ENCODE data around the gene YARS1. TPM values are rescaled to one million over a fixed set of nuclear protein-coding genes. Genes with fewer than 3 reads are reported as not detected.

The YARS1 gene
- total and polyA plus RNA-seq, 4 donors = 31.6 to 94.0 (median 52.6) TPM

GRCh38 chr1:32865639-32866405 is 48.7 kb upstream of the YARS1 start:
- no peaks in the 10 kb centered on the region for H3K27me3 ChIP-seq (ENCODE audit: control insufficient read depth in 4 of 4, insufficient read depth in 4 of 4, low read length in 3 of 4)
- no peak for TF ChIP-seq JUND (IDR thresholded peaks at IDR 0.05)
- peak in 1 of 2 donors; percentile 57 for TF ChIP-seq RXRA (IDR thresholded peaks at IDR 0.05)
- no peak for TF ChIP-seq MAX (IDR thresholded peaks at IDR 0.05)
- H3K9me3 ChIP-seq (ENCODE audit: control insufficient read depth in 4 of 4, low read length in 3 of 4) = no peaks in the 10 kb centered on the region
- 41% methylated on average over 3 of the region's 3 CpGs for WGBS
- DNase-seq (ENCODE audit: low spot score) = no peak
- H3K9ac ChIP-seq (ENCODE audit: low read depth in 1 of 2, low read length in 2 of 2) = no peak overlapping the region
- peak overlapping the region; percentile 92 to 95 for H3K27ac ChIP-seq (ENCODE audit: low read depth in 1 of 2, low read length in 2 of 2)
- H3K4me3 ChIP-seq (ENCODE audit: low read depth in 1 of 3, low read length in 3 of 3) = no peak overlapping the region
- H3K4me1 ChIP-seq (ENCODE audit: control insufficient read depth in 4 of 4, insufficient read depth in 4 of 4, low read length in 3 of 4) = peaks cover 6 to 39% (median 34%) of the 10 kb centered on the region in 4 donors
- H3K36me3 ChIP-seq (ENCODE audit: control insufficient read depth in 4 of 4, insufficient read depth in 3 of 4, low read depth in 1 of 4, low read length in 3 of 4) = peaks cover 0 to 8% (median 3%) of the 10 kb centered on the region in 4 donors

GRCh38 chr1:32864375-32865019 is 47.3 kb upstream of the YARS1 start:
- TF ChIP-seq ATF3 (IDR thresholded peaks at IDR 0.05) (peak; percentile 90), REST (IDR thresholded peaks at IDR 0.05) (peak; percentile 36), YY1 (IDR thresholded peaks at IDR 0.05) (peak; percentile 57), ZBTB33 (IDR thresholded peaks at IDR 0.05) (peak; percentile 47), JUND (IDR thresholded peaks at IDR 0.05) (peak; percentile 89 to 91), TAF1 (conservative IDR thresholded peaks at IDR 0.05) (no peak), FOXA1 (IDR thresholded peaks at IDR 0.05) (peak; percentile 52), MAX (IDR thresholded peaks at IDR 0.05) (peak; percentile 33), HNF4A (conservative IDR thresholded peaks at IDR 0.05) (peak; percentile 58 to 67), RXRA (IDR thresholded peaks at IDR 0.05) (peak; percentile 97 to 98), SP1 (IDR thresholded peaks at IDR 0.05) (peak; percentile 78), NR2F2 (IDR thresholded peaks at IDR 0.05) (no peak), GABPA (IDR thresholded peaks at IDR 0.05 in 1 of 2, conservative IDR thresholded peaks at IDR 0.05 in 1 of 2) (no peak), RAD21 (IDR thresholded peaks at IDR 0.05) (peak; percentile 13 to 30), HNF4G (IDR thresholded peaks at IDR 0.05) (no peak), FOXA2 (IDR thresholded peaks at IDR 0.05) (peak; percentile 72)
- 36% methylated on average over 8 of the region's 8 CpGs for WGBS
- Histone ChIP-seq H3K9ac (ENCODE audit: low read depth in 1 of 2, low read length in 2 of 2) (peak overlapping the region in 1 of 2 donors; percentile 41), H3K4me3 (ENCODE audit: low read depth in 1 of 3, low read length in 3 of 3) (peak overlapping the region in 1 of 3 donors; percentile 25), H3K27me3 (ENCODE audit: control insufficient read depth in 4 of 4, insufficient read depth in 4 of 4, low read length in 3 of 4) (no peaks in the 10 kb centered on the region), H3K9me3 (ENCODE audit: control insufficient read depth in 4 of 4, low read length in 3 of 4) (no peaks in the 10 kb centered on the region), H3K36me3 (ENCODE audit: control insufficient read depth in 4 of 4, insufficient read depth in 3 of 4, low read depth in 1 of 4, low read length in 3 of 4) (peaks cover 0 to 10% (median 3%) of the 10 kb centered on the region in 4 donors), H3K27ac (ENCODE audit: low read depth in 1 of 2, low read length in 2 of 2) (peak overlapping the region; percentile 92 to 95), H3K4me1 (ENCODE audit: control insufficient read depth in 4 of 4, insufficient read depth in 4 of 4, low read length in 3 of 4) (peaks cover 4 to 34% (median 26%) of the 10 kb centered on the region in 4 donors)
- no peak for DNase-seq (ENCODE audit: low spot score)

All from liver (tissue), 9 donors.